SK-N-SH treated with all-trans-retinoic acid at 6 μM for 48 hours (cell line): Measurements from ENCODE around the gene NIPSNAP3A.
"Not testable (repeated sequence)": the region's sequence is repeated elsewhere in the genome, so short reads cannot be mapped to it uniquely, and the experiment has no call there.

Experiments
- ATAC-seq: fragments of 200-7000 bp; cut with Tn5 transposase; 3 replicates; pipeline ENCODE4 v1.9.1; 2020; ENCODE audit warnings: mild to moderate bottlenecking, moderate library complexity
- ARNTL ChIP-seq: fragments of 450-650 bp; formaldehyde crosslinking; IDR thresholded peaks from 2 replicates; pipeline ENCODE4 v1.5.0; 2020; ENCODE audit warnings: low read depth, mild to moderate bottlenecking, moderate library complexity, borderline replicate concordance
- BACH2 ChIP-seq: fragments of 250-450 bp; sonication (Bioruptor Pico); IDR thresholded peaks from 2 replicates; pipeline ENCODE4 v1.9.0; 2021; ENCODE audit warnings: mild to moderate bottlenecking, borderline replicate concordance
- CSDC2 ChIP-seq: fragments of 250-450 bp; sonication (Bioruptor Pico); IDR thresholded peaks from 2 replicates; pipeline ENCODE4 v1.5.0; 2020; ENCODE audit warnings: mild to moderate bottlenecking, moderate library complexity
- ESRRG ChIP-seq: fragments of 250-450 bp; sonication (Bioruptor Pico); IDR thresholded peaks from 2 replicates; pipeline ENCODE4 v1.6.1; 2021; ENCODE audit warnings: mild to moderate bottlenecking
- GLIS3 ChIP-seq: fragments of 250-450 bp; sonication (Bioruptor Pico); IDR thresholded peaks from 2 replicates; pipeline ENCODE4 v1.5.0; 2020; ENCODE audit warnings: mild to moderate bottlenecking, moderate library complexity
- ISL1 ChIP-seq: fragments of 250-450 bp; sonication (Bioruptor Pico); IDR thresholded peaks from 2 replicates; pipeline ENCODE4 v2.1.2; 2022; ENCODE audit warnings: mild to moderate bottlenecking, moderate library complexity
- OSR1 ChIP-seq: fragments of 250-450 bp; sonication (Bioruptor Pico); IDR thresholded peaks from 2 replicates; pipeline ENCODE4 v1.8.0; 2022; ENCODE audit warnings: moderate library complexity, mild to moderate bottlenecking, inconsistent platforms
- PPARA ChIP-seq: fragments of 250-450 bp; sonication (Bioruptor Pico); IDR thresholded peaks from 2 replicates; pipeline ENCODE4 v1.5.0; 2020; ENCODE audit warnings: mild to moderate bottlenecking, borderline replicate concordance
- SNAI2 ChIP-seq: fragments of 250-450 bp; sonication (Bioruptor Pico); IDR thresholded peaks from 2 replicates; pipeline ENCODE4 v1.5.0; 2020; ENCODE audit warnings: mild to moderate bottlenecking, moderate library complexity
- TCF4 ChIP-seq: fragments of 250-450 bp; sonication (Bioruptor Pico); IDR thresholded peaks from 2 replicates; pipeline ENCODE4 v1.8.0; 2021; ENCODE audit warnings: mild to moderate bottlenecking, moderate library complexity, borderline replicate concordance
- TOX ChIP-seq: fragments of 250-450 bp; sonication (Bioruptor Pico); IDR thresholded peaks from 2 replicates; pipeline ENCODE4 v1.8.0; 2021; ENCODE audit warnings: mild to moderate bottlenecking, moderate library complexity, borderline replicate concordance
- ZC3H10 ChIP-seq: fragments of 250-450 bp; sonication (Bioruptor Pico); IDR thresholded peaks from 2 replicates; pipeline ENCODE4 v1.5.1; 2021; ENCODE audit warnings: mild to moderate bottlenecking, moderate library complexity
- ZFP3 ChIP-seq: fragments of 250-450 bp; sonication (Bioruptor Pico); IDR thresholded peaks from 2 replicates; pipeline ENCODE4 v1.5.0; 2020; ENCODE audit warnings: mild to moderate bottlenecking, moderate library complexity
- ZFP30 ChIP-seq: fragments of 450-650 bp; formaldehyde crosslinking; IDR thresholded peaks from 2 replicates; pipeline ENCODE4 v1.5.0; 2022; ENCODE audit warnings: mild to moderate bottlenecking, moderate library complexity
- ZNF565 ChIP-seq: fragments of 450-650 bp; formaldehyde crosslinking; conservative IDR thresholded peaks from 2 replicates; pipeline ENCODE4 v1.5.0; 2020; ENCODE audit warnings: low read depth, mild to moderate bottlenecking, moderate library complexity
- ZNF70 ChIP-seq: fragments of 450-650 bp; formaldehyde crosslinking; IDR thresholded peaks from 2 replicates; pipeline ENCODE4 v1.5.0; 2020; ENCODE audit warnings: mild to moderate bottlenecking, moderate library complexity
- ZNF8 ChIP-seq: fragments of 450-650 bp; formaldehyde crosslinking; IDR thresholded peaks from 2 replicates; pipeline ENCODE4 v1.5.0; 2020; ENCODE audit warnings: mild to moderate bottlenecking, moderate library complexity
- TF ChIP-seq, protein P1 (sequence below): fragments of 250-450 bp; sonication (Bioruptor Pico); IDR thresholded peaks from 2 replicates; pipeline ENCODE4 v1.5.1; 2020; ENCODE audit warnings: low read depth, mild to moderate bottlenecking, moderate library complexity
- TF ChIP-seq, protein P2 (sequence below): fragments of 250-450 bp; sonication (Bioruptor Pico); IDR thresholded peaks from 2 replicates; pipeline ENCODE4 v1.8.0; 2020; ENCODE audit warnings: mild to moderate bottlenecking, moderate library complexity, borderline replicate concordance
- TF ChIP-seq, protein P3 (sequence below): fragments of 250-450 bp; sonication (Bioruptor Pico); IDR thresholded peaks from 2 replicates; pipeline ENCODE4 v1.8.0; 2021; ENCODE audit warnings: low read depth, mild to moderate bottlenecking, moderate library complexity, borderline replicate concordance
- TF ChIP-seq, protein P4 (sequence below): fragments of 250-450 bp; sonication (Bioruptor Pico); IDR thresholded peaks from 2 replicates; pipeline ENCODE4 v1.5.1; 2021; ENCODE audit warnings: mild to moderate bottlenecking, moderate library complexity
- TF ChIP-seq, protein P5 (sequence below): fragments of 250-450 bp; sonication (Bioruptor Pico); IDR thresholded peaks from 2 replicates; pipeline ENCODE4 v1.5.0; 2020; ENCODE audit warnings: mild to moderate bottlenecking, moderate library complexity

Gene NIPSNAP3A

DNA sequence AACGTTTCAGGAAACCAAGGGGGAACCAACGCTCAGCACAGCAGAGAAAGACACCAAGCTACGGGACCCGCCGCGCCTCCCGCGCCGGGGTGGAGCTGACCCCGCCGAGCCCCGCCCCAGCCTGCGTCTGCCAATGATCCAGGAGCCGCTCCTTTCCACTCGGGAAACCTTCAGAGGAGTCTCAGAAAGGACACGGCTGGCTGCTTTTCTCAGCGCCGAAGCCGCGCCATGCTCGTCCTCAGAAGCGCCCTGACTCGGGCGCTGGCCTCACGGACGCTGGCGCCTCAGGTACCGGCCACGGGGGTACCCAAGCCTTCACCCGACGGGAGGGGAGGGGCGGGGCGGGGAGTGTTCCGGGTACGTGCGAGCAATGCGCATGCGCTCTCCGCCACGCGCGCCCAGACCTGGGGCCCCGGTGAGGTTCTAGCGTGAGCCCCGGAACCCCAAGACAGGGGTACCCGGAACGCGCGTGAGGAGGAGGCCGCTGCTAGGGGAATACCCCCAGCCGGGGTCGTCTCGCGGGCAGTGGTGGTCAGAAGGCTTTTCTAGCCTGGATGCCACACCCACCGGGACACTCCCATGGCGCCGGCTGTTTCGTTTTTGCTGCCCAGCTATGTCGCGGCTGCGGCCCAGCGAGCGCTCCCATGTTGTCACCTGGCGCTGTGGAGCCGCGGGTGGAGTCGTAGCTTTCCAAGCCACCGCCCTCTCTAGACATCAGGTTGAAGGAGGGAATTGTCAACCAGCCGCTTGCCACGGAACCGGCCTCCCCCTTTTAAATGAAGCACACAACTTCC, at the start of gene NIPSNAP3A:
TSS of gene NIPSNAP3A (plus strand) at position 119 of the 794 bp plus-strand sequence. CDS start at position 229, 110 bp downstream.
- ATAC-seq: peak; percentile 96
- TF ChIP-seq SNAI2 (CRISPR knock-in tag): no peak
- TF ChIP-seq, protein P1, sequence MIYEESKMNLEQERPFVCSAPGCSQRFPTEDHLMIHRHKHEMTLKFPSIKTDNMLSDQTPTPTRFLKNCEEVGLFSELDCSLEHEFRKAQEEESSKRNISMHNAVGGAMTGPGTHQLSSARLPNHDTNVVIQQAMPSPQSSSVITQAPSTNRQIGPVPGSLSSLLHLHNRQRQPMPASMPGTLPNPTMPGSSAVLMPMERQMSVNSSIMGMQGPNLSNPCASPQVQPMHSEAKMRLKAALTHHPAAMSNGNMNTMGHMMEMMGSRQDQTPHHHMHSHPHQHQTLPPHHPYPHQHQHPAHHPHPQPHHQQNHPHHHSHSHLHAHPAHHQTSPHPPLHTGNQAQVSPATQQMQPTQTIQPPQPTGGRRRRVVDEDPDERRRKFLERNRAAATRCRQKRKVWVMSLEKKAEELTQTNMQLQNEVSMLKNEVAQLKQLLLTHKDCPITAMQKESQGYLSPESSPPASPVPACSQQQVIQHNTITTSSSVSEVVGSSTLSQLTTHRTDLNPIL: no peak
- no peak for TF ChIP-seq GLIS3 (CRISPR knock-in tag)
- TF ChIP-seq BACH2 (CRISPR knock-in tag): no peak
- TF ChIP-seq CSDC2: no peak
- TF ChIP-seq, protein P2, sequence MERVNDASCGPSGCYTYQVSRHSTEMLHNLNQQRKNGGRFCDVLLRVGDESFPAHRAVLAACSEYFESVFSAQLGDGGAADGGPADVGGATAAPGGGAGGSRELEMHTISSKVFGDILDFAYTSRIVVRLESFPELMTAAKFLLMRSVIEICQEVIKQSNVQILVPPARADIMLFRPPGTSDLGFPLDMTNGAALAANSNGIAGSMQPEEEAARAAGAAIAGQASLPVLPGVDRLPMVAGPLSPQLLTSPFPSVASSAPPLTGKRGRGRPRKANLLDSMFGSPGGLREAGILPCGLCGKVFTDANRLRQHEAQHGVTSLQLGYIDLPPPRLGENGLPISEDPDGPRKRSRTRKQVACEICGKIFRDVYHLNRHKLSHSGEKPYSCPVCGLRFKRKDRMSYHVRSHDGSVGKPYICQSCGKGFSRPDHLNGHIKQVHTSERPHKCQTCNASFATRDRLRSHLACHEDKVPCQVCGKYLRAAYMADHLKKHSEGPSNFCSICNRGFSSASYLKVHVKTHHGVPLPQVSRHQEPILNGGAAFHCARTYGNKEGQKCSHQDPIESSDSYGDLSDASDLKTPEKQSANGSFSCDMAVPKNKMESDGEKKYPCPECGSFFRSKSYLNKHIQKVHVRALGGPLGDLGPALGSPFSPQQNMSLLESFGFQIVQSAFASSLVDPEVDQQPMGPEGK (CRISPR knock-in tag): no peak
- TF ChIP-seq ZFP3: no peak
- TF ChIP-seq ZFP30: no peak
- TF ChIP-seq, protein P3, sequence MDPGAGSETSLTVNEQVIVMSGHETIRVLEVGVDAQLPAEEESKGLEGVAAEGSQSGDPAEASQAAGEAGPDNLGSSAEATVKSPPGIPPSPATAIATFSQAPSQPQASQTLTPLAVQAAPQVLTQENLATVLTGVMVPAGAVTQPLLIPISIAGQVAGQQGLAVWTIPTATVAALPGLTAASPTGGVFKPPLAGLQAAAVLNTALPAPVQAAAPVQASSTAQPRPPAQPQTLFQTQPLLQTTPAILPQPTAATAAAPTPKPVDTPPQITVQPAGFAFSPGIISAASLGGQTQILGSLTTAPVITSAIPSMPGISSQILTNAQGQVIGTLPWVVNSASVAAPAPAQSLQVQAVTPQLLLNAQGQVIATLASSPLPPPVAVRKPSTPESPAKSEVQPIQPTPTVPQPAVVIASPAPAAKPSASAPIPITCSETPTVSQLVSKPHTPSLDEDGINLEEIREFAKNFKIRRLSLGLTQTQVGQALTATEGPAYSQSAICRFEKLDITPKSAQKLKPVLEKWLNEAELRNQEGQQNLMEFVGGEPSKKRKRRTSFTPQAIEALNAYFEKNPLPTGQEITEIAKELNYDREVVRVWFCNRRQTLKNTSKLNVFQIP (CRISPR knock-in tag): no peak
- TF ChIP-seq PPARA (CRISPR knock-in tag): no peak

DNA sequence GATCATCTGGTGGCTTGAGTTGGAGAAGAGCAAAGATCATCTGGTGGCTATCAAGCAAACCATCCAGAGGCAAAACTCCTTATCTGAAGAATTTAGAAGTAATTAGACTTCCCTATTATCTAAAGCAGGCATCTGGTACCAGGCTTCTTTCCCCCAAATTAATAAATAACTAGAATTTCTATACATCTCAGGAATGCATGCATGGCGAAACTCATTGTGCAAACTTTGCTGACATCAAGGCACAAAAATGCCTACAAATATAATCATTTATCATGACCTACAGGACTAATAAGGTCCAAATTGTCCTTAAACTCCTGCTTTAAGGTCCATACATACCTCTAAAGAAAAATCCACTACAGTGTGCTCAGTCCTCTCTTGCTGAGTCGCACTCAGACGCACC, 47.2 kb upstream of the NIPSNAP3A start:
- no peak for ATAC-seq

DNA sequence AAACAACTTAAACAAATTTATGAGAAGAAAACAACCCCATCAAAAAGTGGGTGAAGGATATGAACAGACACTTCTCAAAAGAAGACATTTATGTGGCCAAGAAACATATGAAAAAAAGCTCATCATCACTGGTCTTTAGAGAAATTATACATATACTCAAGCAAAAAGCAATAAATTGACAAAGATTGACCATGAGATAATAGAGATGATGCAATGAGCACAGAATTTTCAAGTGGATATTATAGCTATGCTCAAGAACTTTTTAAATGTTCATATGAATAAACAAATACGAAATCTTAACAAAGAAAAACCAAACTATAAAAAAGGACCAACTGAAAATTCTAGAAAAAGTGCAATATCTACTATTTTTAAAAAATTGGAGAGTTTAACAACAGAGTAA, 38.7 kb upstream of the NIPSNAP3A start:
- not testable (repeated sequence) for ATAC-seq

More for the DNA sequence above, 47.2 kb upstream of the NIPSNAP3A start:
- TF ChIP-seq OSR1 (CRISPR knock-in tag) (no peak), BACH2 (CRISPR knock-in tag) (no peak), SNAI2 (CRISPR knock-in tag) (no peak), ARNTL (CRISPR knock-in tag) (no peak), ZNF565 (CRISPR knock-in tag) (no peak), ZNF8 (CRISPR knock-in tag) (no peak), ZFP30 (no peak)
- TF ChIP-seq, all 23 proteins: peak for 0

DNA sequence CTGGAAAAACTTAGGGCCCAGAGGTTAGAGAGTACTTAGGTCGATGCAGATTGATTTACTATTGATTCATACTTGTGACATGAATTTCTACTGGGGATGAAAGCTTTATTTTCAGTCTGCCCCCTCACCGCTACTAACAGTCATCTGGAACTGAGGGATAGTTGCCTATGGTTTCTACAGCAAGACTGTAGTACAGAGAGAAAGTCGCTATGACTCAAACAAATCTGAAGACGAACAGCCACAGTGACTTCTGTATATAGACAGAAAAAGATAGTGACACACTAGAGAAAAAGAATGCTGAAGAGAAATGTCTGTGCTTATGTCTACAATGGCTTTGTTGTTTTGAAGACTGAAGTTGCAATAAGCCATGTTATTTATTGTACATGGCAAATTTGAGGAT, 35.9 kb upstream of the NIPSNAP3A start:
- no peak for ATAC-seq
- no peak for TF ChIP-seq GLIS3 (CRISPR knock-in tag)
- no peak for TF ChIP-seq SNAI2 (CRISPR knock-in tag)
- TF ChIP-seq ZFP3: no peak
- no peak for TF ChIP-seq ZC3H10 (CRISPR knock-in tag)
- no peak for TF ChIP-seq CSDC2
- no peak for TF ChIP-seq ESRRG (CRISPR knock-in tag)
- no peak for TF ChIP-seq TOX (CRISPR knock-in tag)
- no peak for TF ChIP-seq TCF4 (CRISPR knock-in tag)
- no peak for TF ChIP-seq ZNF70 (CRISPR knock-in tag)
- TF ChIP-seq, protein P4, sequence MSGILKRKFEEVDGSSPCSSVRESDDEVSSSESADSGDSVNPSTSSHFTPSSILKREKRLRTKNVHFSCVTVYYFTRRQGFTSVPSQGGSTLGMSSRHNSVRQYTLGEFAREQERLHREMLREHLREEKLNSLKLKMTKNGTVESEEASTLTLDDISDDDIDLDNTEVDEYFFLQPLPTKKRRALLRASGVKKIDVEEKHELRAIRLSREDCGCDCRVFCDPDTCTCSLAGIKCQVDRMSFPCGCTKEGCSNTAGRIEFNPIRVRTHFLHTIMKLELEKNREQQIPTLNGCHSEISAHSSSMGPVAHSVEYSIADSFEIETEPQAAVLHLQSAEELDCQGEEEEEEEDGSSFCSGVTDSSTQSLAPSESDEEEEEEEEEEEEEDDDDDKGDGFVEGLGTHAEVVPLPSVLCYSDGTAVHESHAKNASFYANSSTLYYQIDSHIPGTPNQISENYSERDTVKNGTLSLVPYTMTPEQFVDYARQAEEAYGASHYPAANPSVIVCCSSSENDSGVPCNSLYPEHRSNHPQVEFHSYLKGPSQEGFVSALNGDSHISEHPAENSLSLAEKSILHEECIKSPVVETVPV (CRISPR knock-in tag): no peak
- no peak for TF ChIP-seq ISL1
- TF ChIP-seq, protein P5, sequence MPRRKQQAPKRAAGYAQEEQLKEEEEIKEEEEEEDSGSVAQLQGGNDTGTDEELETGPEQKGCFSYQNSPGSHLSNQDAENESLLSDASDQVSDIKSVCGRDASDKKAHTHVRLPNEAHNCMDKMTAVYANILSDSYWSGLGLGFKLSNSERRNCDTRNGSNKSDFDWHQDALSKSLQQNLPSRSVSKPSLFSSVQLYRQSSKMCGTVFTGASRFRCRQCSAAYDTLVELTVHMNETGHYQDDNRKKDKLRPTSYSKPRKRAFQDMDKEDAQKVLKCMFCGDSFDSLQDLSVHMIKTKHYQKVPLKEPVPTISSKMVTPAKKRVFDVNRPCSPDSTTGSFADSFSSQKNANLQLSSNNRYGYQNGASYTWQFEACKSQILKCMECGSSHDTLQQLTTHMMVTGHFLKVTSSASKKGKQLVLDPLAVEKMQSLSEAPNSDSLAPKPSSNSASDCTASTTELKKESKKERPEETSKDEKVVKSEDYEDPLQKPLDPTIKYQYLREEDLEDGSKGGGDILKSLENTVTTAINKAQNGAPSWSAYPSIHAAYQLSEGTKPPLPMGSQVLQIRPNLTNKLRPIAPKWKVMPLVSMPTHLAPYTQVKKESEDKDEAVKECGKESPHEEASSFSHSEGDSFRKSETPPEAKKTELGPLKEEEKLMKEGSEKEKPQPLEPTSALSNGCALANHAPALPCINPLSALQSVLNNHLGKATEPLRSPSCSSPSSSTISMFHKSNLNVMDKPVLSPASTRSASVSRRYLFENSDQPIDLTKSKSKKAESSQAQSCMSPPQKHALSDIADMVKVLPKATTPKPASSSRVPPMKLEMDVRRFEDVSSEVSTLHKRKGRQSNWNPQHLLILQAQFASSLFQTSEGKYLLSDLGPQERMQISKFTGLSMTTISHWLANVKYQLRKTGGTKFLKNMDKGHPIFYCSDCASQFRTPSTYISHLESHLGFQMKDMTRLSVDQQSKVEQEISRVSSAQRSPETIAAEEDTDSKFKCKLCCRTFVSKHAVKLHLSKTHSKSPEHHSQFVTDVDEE (CRISPR knock-in tag): no peak
- TF ChIP-seq ZNF565 (CRISPR knock-in tag): no peak
- TF ChIP-seq, protein P2 (CRISPR knock-in tag): no peak
